Liver (tissue), 3 donors: ENCODE results near the gene JADE3.

ENCODE experiments used
- CTCF ChIP-seq: fragments of 150-350 bp; IDR thresholded peaks from 2 replicates; pipeline ENCODE4 v1.5.1; 2017; ENCODE audit warnings: improper control_type of control experiment, low read depth, low read length; ENCODE audit not compliant: missing input control
- JUND ChIP-seq, 2 donors: IDR thresholded peaks; 2 replicates each; pipeline ENCODE4 v1.6.1; 2016; ENCODE audit warnings: antibody characterized with exemption in 2 of 2
- MAX ChIP-seq: IDR thresholded peaks from 2 replicates; pipeline ENCODE4 v1.6.1; 2016; ENCODE audit warnings: antibody characterized with exemption
- RAD21 ChIP-seq, 2 donors: IDR thresholded peaks; 2 replicates each; pipeline ENCODE4 v1.6.1; 2016; ENCODE audit warnings: antibody characterized with exemption in 2 of 2, mild to moderate bottlenecking in 2 of 2
- REST ChIP-seq: IDR thresholded peaks from 2 replicates; pipeline ENCODE4 v1.6.1; 2016; ENCODE audit warnings: antibody characterized with exemption, mild to moderate bottlenecking
- donor health status: healthy.
- donor health status: healthy.

- no peak for TF ChIP-seq RAD21 (IDR thresholded peaks at IDR 0.05)
- no peak for TF ChIP-seq CTCF
- TF ChIP-seq REST: no peak
- peak in 1 of 2 donors; percentile 42 for TF ChIP-seq JUND (IDR thresholded peaks at IDR 0.05)
- no peak for TF ChIP-seq MAX
Measured at GRCh38 chrX:46918434-46918833, 6.2 kb downstream of the JADE3 start.
